ENCODE results near the gene CTU2.

DNA sequence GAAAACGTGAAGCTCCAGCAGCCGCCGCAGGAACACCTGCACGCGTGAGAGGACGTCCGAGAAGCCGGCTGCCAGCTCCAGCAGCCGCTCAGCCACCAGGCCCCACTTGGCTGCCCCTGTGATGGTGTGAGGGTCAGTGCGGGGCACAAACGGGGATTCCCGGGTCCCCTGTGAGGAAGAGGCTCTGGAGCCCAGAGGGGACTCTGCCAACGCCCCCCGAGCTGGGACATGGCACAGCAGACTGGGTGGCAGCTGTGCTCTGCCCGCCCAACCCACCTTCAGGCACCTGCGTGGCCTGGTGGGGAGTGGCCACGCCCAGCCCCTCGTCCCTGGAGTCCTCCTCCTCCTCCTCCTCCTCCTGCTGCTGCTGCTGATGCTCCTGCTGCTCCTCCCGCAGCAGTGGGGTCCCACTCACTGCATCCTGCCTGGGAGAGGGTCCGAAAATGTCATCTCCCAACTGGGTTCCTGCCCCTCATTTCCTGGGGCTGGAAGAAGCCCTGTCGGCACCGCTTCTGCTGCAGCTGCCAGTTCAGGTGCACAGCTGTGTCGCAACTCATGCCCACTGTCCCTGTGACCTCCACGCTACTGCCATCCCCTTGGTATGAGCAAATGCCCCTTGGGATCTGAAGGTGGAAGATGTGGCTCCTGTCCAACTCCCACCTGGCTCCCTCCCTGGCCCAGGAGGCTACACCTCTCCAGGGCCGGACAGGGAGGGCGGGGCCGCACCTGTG, 27.5 kb downstream of the CTU2 start:
- TF ChIP-seq, protein P1, sequence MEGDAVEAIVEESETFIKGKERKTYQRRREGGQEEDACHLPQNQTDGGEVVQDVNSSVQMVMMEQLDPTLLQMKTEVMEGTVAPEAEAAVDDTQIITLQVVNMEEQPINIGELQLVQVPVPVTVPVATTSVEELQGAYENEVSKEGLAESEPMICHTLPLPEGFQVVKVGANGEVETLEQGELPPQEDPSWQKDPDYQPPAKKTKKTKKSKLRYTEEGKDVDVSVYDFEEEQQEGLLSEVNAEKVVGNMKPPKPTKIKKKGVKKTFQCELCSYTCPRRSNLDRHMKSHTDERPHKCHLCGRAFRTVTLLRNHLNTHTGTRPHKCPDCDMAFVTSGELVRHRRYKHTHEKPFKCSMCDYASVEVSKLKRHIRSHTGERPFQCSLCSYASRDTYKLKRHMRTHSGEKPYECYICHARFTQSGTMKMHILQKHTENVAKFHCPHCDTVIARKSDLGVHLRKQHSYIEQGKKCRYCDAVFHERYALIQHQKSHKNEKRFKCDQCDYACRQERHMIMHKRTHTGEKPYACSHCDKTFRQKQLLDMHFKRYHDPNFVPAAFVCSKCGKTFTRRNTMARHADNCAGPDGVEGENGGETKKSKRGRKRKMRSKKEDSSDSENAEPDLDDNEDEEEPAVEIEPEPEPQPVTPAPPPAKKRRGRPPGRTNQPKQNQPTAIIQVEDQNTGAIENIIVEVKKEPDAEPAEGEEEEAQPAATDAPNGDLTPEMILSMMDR (IDR thresholded peaks at IDR 0.05; ENCODE audit: low read length), result no peak
- TF ChIP-seq EZH2 (IDR thresholded peaks at IDR 0.05; ENCODE audit: borderline replicate concordance, low read length), result no peak
